Measurements from ENCODE around the gene ZBTB25.

The ZBTB25 gene

GRCh38 chr14:64476438-64476837 is 27.2 kb downstream of the ZBTB25 start:
- no peak for DNase-seq (ENCODE audit: low spot score)

DNA sequence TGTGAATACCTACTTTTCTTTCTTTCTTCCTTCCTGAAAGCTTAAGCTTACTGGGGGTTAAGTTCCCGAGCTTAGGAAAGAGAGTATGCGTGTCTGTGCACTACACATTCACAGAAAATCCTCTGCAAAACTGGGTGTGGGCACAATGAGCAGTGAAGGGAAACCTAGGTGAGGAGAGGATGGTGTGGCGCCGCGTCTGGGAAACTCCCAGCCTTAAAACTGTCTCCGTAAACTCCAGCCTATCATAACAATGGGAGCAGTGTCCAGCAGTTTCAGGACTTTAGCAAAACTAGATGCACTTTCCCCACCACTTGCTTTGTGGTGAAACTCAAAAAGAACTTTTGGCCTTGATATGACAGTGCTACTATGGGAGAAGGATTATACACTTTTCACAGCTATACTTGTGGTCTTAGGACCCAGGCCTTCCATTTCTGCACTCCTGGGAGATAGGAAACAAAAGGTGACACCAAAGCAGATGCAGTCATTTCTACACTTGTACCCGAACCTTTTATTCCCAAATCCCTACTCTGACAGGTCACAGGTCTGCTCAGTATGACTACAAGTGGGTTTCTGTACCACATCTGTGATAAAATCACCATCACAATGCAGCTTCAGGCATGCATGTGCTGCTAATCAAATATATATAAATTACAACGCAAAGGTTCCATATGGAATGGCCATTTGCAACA is 27.9 kb downstream of the ZBTB25 start:
- DNase-seq (ENCODE audit: low spot score) = no peak

GRCh38 chr14:64474698-64475097 is 28.9 kb downstream of the ZBTB25 start:
- no peak for DNase-seq (ENCODE audit: low spot score)

DNA sequence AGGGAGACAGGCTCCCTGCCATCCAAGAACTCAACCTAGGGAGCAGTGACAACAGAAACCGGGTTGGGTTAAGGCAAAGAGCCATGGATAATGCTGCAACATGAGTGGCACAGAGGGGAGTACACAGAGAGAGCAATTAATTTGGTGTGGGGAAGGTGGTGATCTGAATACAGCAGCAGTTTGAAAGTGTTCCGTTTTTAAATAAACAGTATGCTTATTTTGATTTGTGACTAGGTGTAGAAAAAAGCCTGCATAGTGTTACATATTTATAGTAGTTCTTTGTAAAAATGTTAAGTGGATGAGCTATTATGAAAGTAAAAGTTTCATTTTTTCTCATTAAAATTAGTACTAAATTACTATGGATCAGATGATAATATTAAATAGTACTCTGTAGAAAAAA is 29.6 kb downstream of the ZBTB25 start:
- no peak for DNase-seq (ENCODE audit: low spot score)

- no peak for DNase-seq (ENCODE audit: low spot score)
These were observed 35.2 kb downstream of the ZBTB25 start for GRCh38 chr14:64468451-64468850.

- no peak for DNase-seq (ENCODE audit: low spot score)
These were observed 36.1 kb downstream of the ZBTB25 start for GRCh38 chr14:64467566-64467965.

DNA sequence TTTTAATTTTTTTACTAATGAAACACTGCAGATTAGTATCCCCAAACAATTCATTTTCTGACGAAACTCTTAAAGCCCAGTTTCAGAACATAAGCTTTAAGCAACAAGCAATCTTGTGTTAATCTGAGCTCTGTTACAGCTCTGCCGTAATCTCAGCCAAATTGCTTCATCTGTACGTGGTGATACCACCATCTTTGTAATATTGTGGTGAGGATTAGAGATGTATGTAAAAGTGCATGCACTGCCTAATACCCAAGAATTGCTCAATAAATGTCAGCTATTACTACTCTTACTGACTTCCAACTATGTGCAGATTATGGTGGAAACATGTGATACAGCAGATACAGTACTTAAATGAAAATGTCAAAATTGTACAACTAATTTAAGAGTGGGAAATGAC is 36.5 kb downstream of the ZBTB25 start:
- DNase-seq (ENCODE audit: low spot score) = no peak

- DNase-seq (ENCODE audit: low spot score) = peak; percentile 7
These were observed 37.6 kb downstream of the ZBTB25 start for GRCh38 chr14:64465831-64466554.

DNA sequence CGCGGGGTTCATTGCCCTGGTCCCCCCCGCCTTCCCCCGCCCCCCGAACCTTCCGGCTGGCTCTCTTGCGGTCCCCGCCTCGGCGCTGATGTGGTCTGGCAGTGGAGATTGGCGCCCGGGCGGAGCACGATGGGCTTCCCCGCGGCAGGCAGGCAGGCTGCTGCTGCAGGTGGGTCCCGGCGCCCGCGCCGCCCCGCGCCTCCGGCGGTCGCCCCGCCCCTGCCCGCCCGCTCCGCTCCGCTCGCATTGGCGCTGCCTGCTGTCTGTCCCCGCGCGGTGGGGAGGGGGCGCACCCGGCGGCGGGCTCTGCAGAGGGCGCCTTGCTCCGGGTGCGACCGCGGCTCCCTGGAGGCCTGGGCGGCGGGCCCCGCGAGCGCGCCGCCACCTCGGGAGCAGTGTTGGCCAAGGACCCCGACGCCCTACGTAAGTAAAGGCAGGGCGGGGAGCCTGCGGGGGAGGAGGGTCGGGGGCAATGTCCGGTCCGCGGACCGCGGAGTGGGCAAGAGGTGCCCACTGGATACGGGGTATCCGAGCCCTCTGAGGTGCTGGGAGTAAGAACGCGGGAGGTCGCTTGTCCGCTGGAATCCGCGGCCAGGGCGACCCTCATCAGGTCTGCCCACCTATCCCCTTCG is 38.3 kb downstream of the ZBTB25 start, which contains the start of gene AKAP5:
AKAP5 (plus strand) TSS at position 309 of the 632 bp plus-strand sequence. CDS start 2,896 bp downstream, outside the sequence.
- peak; percentile 30 for DNase-seq (ENCODE audit: low spot score)

DNA sequence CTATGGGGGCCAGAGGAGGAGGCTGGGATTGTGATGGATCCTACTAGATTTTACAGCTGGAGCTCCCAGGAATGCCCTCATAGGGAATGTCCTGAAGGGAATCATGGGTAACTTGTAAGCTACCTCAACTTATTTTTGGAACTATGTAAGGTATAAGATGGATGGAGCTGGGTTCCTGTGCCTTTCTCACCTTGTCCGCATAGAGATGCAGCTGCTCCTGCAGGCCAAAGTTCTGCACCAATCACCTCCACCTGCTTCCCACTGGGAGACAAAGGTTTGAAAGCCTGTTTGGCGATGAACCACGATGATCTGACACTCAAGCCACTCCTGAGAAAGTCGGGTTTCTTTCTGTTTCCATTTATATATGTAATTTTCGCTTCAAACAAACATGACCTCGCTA is 39.0 kb downstream of the ZBTB25 start:
- peak; percentile 9 for DNase-seq (ENCODE audit: low spot score)

DNA sequence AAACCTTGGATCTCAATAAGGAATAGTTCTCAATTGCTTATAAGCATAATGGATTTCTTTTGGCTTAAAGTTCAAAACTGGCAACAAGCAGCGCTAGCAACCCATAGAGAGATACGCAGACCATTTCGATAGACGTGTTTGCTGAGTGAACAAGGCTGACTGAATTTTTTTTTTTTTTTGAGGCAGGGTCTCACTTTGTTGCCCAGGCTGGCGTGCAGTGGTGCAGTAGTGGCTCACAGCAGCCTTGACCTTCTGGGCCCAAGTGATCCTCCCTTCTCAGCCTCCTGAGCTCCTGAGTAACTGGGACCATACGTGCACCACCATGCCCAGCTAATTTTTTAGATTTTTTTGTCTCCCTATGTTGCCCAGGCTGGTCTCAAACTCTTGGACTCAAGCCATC is 39.8 kb downstream of the ZBTB25 start:
- DNase-seq (ENCODE audit: low spot score) = no peak

DNA sequence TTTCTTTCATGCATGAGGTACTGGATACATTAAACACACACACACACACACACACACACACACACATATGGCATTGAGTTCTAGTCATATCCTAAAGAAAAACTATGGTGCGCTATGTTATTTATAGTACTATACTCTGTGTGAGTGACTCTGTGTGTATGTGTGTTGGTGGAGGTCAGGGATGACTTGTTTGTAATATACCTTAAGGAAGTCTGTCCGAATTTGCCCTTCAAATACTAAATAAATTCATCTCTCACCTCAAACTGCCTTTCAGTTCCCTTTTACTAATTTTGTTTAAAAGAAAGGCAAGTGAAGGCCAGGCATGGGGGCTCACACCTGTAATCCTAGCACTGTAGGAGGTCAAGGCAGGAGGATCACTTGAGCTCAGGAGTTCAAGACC is 40.4 kb downstream of the ZBTB25 start:
- no peak for DNase-seq (ENCODE audit: low spot score)

GRCh38 chr14:64461221-64461620 is 42.4 kb downstream of the ZBTB25 start:
- no peak for DNase-seq (ENCODE audit: low spot score)

DNA sequence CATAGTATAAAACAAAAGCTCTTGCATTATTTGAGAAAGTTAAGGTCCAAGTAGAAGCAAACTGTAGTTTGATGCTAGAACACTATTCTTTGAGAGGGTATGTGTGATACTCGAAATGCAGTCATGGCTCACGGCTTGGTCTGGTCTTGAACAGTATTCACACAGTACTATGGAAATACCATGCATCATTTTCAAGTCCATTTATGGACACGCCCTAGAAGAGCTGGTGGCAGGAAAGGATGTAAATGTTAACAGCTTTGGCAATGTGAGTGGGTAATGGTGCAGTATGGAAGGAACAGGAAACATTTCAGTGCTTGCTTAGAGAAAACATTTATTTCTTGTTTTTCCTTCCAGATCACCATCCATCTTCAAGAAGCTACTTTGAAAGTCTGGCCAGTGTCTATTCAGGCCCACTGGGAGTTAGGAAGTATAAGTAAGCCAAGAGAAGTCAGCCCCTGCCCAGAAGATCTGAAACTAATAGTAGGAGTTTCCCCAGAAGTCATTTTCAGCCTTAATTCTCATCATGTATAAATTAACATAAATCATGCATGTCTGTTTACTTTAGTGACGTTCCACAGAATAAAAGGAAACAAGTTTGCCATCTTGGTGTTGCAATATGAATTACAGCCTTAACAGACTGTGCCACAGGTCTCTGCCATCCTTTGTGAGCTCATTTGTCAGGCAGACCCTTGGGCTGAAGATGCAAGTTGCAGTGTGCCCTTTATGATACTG is 44.1 kb downstream of the ZBTB25 start:
- no peak for DNase-seq (ENCODE audit: low spot score)

DNA sequence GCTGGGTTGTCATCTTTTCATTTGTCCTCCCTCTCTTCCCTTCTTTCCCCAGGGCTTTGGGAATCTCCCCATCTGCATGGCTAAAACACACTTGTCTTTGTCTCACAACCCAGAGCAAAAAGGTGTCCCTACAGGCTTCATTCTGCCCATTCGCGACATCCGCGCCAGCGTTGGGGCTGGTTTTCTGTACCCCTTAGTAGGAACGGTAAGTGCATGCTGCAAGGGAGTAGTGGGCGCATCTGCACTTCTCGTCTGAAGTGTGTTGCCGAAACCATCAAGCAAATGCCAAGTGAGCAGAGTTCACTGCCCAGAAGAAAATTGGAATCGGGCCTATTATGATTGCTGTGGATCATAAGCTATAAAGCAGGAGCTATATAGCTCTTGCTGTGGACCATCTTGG is 49.0 kb downstream of the ZBTB25 start:
- no peak for DNase-seq (ENCODE audit: low spot score)

DNA sequence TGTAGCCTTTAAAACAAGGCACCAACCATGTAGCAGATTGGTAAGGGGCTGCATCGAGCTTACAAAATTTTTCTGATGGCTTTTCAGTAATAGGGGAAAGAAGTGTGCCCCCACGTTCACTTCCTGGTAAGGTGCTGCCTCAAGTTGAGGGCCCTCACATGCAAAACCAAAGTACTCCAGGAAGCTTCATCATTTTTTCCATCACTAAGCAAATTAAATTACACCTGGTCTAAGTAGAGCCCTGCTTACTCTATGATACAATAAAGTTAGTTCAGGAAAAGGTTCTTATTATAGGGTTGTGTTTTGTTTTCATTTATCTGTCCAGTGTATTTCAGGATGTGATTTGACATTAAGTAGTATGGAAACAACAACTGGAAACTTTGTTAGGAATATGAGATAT is 53.4 kb downstream of the ZBTB25 start:
- no peak for DNase-seq (ENCODE audit: low spot score)

DNA sequence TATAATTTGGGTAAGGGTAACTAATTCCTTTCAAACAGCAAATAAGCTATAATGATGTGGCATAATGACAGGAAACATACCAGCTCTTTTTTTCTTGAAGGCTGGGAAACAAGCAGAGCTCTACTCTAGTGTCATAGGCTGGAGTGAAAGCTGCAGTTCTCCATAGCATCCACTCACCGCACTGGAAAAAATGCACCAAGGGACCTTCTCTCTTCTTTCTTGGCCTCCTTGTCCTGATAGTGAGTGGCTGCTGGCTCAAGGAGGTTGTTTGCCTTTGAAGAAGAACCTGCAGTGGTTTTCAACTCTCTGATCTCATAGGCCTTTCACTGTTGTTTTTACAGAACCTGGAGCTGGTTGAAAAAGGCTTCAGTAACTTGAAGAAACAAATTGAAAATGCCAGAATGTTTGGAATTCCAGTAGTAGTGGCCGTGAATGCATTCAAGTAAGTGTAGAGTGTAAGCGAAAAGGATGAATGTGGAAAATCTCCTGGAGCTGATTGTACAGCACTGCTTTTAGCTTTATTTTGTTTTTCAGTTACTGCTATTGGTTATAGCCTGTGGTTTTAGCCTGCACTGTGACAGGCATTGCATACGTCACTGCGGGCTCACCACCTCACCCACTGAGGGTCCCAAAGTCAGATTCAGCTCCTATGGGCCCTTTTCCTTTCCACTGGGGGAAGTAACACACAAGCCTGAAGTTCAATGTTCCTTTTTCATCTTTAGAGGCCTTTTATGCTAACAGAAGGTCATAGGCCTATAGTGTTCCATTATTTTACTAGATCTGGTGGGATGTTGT is 55.6 kb downstream of the ZBTB25 start:
- no peak for DNase-seq (ENCODE audit: low spot score)

GRCh38 chr14:64444984-64445845 is 58.4 kb downstream of the ZBTB25 start:
- no peak for DNase-seq (ENCODE audit: low spot score)

DNA sequence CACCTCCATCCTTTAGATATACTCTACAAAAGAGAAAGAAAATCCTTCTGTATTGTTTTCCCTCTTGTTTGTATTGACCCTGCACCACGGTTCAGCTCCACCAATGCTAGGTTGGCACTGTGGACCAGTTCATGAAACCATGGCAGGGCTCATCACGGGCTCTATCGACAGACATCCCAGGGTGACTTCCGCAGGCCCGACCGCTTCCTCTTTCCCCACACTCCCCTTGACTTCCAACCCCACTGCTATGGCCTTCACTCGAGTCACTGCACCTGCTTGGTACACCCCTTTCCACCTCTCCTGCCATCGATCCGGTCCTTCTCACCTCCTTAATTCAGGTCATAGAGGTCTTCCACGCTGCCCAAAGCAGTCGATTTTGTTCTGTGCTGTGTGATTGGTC is 59.5 kb downstream of the ZBTB25 start:
- DNase-seq (ENCODE audit: low spot score) = no peak

DNA sequence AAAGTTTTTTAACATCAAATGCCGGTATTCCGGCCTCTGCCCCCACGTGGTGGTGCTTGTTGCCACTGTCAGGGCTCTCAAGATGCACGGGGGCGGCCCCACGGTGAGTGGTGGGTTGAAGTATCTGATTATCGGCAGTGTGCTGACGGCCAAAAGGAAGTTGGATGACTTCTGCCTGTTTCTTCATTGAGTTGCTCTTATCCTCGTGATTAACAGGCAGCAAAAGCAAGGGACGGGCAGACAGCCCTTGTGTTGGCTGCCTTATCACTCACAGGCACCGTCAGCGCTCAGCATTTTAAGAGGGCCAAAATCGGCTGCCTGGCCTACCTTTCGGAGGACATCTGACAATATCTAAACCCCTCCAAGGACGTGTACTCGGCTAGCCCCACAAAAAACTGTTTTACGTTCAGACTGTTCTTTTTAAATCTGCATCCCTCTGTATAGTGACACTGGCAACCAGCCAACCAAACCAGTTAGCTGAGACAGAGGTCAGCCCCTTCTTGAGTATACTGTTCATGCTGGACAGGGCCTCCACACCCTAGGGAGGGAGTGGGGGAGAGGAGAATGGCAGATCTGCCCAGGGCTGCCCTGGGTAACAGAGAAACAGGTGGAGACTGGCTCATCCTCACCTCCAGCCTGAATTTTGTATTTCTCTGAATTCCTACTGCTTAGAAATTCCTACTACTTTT is 61.2 kb downstream of the ZBTB25 start:
- DNase-seq (ENCODE audit: low spot score) = no peak
